ENCODE measurements around the gene RNF186.

GRCh38 chr1:19844731-19845495, 29.8 kb upstream of the RNF186 start:
- TF ChIP-seq POLR2A (IDR thresholded peaks at IDR 0.05), result no peak
- no peak for TF ChIP-seq CTCF (IDR thresholded peaks at IDR 0.05)
- no peak for TF ChIP-seq POLR2AphosphoS5 (IDR thresholded peaks at IDR 0.05)
- TF ChIP-seq EP300 (IDR thresholded peaks at IDR 0.05), result no peak

All from gastroesophageal sphincter (tissue), 3 donors.